GM12875 (cell line): ENCODE data around the gene BMPR1B.

Source experiments
- H3K4me3 ChIP-seq: one replicate; pipeline ENCODE4 v1.5.1; 2011; ENCODE audit warnings: low read depth, low read length, control low read depth
- CTCF ChIP-seq: IDR thresholded peaks from 2 replicates; pipeline ENCODE4 v1.5.1; 2011; ENCODE audit warnings: low read depth, mild to moderate bottlenecking, control low read depth, inconsistent platforms, low read length, moderate library complexity, borderline replicate concordance; ENCODE audit not compliant: insufficient read depth

Gene BMPR1B

GRCh38 chr4:95107004-95107403 lies 349.2 kb downstream of the BMPR1B start:
- H3K4me3 ChIP-seq = no peak overlapping the region
- no peak for TF ChIP-seq CTCF

- H3K4me3 ChIP-seq = no peak overlapping the region
- TF ChIP-seq CTCF = no peak
These were observed 349.9 kb downstream of the BMPR1B start for GRCh38 chr4:95107635-95108034.

- H3K4me3 ChIP-seq = no peak overlapping the region
- TF ChIP-seq CTCF = no peak
These were observed 351.2 kb downstream of the BMPR1B start for GRCh38 chr4:95108883-95109421.

GRCh38 chr4:95114521-95114920 lies 356.8 kb downstream of the BMPR1B start:
- no peak overlapping the region for H3K4me3 ChIP-seq
- no peak for TF ChIP-seq CTCF

- no peak for TF ChIP-seq CTCF
- no peak overlapping the region for H3K4me3 ChIP-seq
These were observed 360.7 kb downstream of the BMPR1B start for GRCh38 chr4:95118497-95118896.

GRCh38 chr4:95120456-95120855 lies 362.7 kb downstream of the BMPR1B start:
- no peak for TF ChIP-seq CTCF
- H3K4me3 ChIP-seq = no peak overlapping the region

GRCh38 chr4:95122001-95122400 lies 364.2 kb downstream of the BMPR1B start:
- H3K4me3 ChIP-seq = no peak overlapping the region
- TF ChIP-seq CTCF = no peak
